Stimulated activated naive B cell treated with anti-CD40 and anti-IgM and Interleukin-4, amounts not matched to agents 10 μg/mL and 1 μg/mL and 100 μg/mL, for 72 hours (primary cell): ENCODE data around the gene DNAJC24.

Source experiments
- ATAC-seq, 2 donors: fragments of 150-1000 bp; cut with Tn5 transposase; replicated peaks; 2 replicates each; pipeline ENCODE4 v1.10.0; 2021; ENCODE audit warnings: moderate library complexity in 1 of 2
- DNase-seq: peaks from one replicate; pipeline ENCODE4 v3.0.0; 2021
- H3K27ac Mint-ChIP-seq: one replicate; pipeline ENCODE4 v1.8.0; 2022; ENCODE audit warnings: mild to moderate bottlenecking, mixed read lengths
- H3K27me3 Mint-ChIP-seq, 2 donors: one replicate each; pipeline ENCODE4 v1.8.0; 2022; ENCODE audit warnings: mixed read lengths in 2 of 2
- H3K36me3 Mint-ChIP-seq, 2 donors: one replicate each; pipeline ENCODE4 v1.8.0; 2022; ENCODE audit warnings: mixed read lengths in 2 of 2, mild to moderate bottlenecking in 1 of 2
- H3K4me1 Mint-ChIP-seq, 2 donors: one replicate each; pipeline ENCODE4 v1.8.0; 2022; ENCODE audit warnings: mixed read lengths in 2 of 2, mild to moderate bottlenecking in 1 of 2
- H3K4me3 Mint-ChIP-seq, 2 donors: one replicate each; pipeline ENCODE4 v1.8.0; 2022; ENCODE audit warnings: mild to moderate bottlenecking in 2 of 2, mixed read lengths in 2 of 2, moderate library complexity in 1 of 2
- H3K9me3 Mint-ChIP-seq, 2 donors: one replicate each; pipeline ENCODE4 v1.8.0; 2022; ENCODE audit warnings: mixed read lengths in 2 of 2, mild to moderate bottlenecking in 1 of 2

The DNAJC24 gene

GRCh38 chr11:31424652-31425051 lies 55.0 kb downstream of the DNAJC24 start:
- DNase-seq (no peak), ATAC-seq (no peak)
- Mint-ChIP-seq H3K27me3 (no peaks in the 10 kb centered on the region), H3K4me3 (no peak overlapping the region), H3K9me3 (no peaks in the 10 kb centered on the region), H3K36me3 (peaks cover 8 to 24% of the 10 kb centered on the region in 2 donors), H3K27ac (no peak overlapping the region), H3K4me1 (no peaks in the 10 kb centered on the region)

DNA sequence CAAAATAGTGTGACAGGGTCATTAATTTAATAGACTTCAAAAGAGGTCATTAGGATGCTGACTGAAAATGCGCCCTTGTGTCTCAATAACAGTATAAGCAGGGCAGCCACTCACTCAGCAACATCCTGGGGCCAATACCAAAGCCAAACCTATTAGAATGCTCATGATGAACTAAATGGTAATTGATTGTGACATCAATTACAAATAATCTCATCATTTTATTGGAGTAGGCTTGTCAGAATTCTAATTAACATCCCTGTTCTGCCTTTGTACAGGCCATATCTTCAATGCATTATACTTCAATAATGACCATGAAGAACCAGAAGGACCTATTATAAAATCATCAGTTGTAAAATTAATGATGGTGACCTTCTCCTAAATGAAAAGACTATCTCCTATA lies 64.2 kb downstream of the DNAJC24 start:
- ATAC-seq (no peak), DNase-seq (no peak)
- no peaks in the 10 kb centered on the region for H3K27me3 Mint-ChIP-seq
- peaks cover 5 to 9% of the 10 kb centered on the region in 2 donors for H3K36me3 Mint-ChIP-seq
- no peak overlapping the region for H3K4me3 Mint-ChIP-seq
- H3K4me1 Mint-ChIP-seq = no peaks in the 10 kb centered on the region
- H3K9me3 Mint-ChIP-seq = no peaks in the 10 kb centered on the region
- no peak overlapping the region for H3K27ac Mint-ChIP-seq

DNA sequence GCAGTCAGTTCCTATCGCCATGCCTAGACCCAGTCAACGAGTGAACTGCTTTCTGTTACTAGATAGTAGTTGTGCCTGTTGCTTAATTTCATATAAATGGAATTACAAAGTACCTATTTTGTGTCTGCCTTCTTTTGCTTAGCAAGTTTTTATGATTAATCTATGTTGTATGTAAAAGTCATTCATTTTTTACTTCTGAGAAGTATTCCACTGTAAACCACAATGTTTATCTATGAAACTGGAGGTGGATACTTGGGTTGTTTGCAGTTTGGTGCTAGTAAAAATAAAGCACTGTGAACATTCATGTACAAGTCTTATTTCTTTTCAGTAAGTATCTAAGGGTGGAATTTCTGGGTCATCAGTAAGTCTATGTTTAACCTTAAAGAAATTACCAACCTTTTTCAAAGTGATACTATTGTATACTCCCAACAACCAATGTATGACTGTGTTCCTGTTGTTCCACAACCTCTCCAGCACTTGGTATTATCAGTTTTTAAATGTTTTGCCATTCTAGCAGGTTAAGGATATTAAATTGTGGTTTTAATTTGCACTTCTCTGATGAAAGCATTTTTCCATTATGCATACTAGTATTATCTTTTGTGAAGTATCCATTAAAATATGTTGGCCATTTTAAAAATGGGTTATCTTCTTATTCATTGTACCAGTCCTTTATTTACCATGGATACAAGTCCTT lies 68.2 kb downstream of the DNAJC24 start:
- Mint-ChIP-seq H3K4me3 (no peak overlapping the region), H3K27me3 (no peaks in the 10 kb centered on the region), H3K4me1 (no peaks in the 10 kb centered on the region), H3K27ac (no peak overlapping the region), H3K36me3 (no peaks in the 10 kb centered on the region), H3K9me3 (no peaks in the 10 kb centered on the region)
- DNase-seq (no peak), ATAC-seq (no peak)

DNA sequence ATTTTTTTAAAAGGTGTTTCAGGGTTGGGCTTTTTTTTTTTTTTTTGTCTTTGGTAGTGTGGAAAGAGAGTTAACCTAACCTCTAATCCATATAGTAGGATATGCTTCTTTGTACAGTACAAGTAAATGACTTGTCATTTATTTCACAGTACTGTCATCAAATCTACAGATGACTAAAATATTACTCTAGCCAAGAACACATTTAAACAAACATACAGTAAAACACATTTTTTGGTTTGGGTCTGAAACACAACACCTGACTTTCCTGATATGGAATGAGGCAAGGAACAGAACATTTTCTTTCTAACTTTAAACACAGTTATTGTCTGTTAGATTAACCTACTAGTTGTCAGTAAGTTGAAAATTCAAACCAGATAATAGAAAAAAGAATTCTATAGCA lies 71.6 kb downstream of the DNAJC24 start:
- H3K27ac Mint-ChIP-seq = no peak overlapping the region
- no peak for DNase-seq
- no peak overlapping the region for H3K4me3 Mint-ChIP-seq
- H3K27me3 Mint-ChIP-seq = no peaks in the 10 kb centered on the region
- peaks cover 2 to 4% of the 10 kb centered on the region in 2 donors for H3K36me3 Mint-ChIP-seq
- no peaks in the 10 kb centered on the region for H3K4me1 Mint-ChIP-seq
- no peak for ATAC-seq
- no peaks in the 10 kb centered on the region for H3K9me3 Mint-ChIP-seq

- no peaks in the 10 kb centered on the region for H3K27me3 Mint-ChIP-seq
- peaks cover 4 to 9% of the 10 kb centered on the region in 2 donors for H3K36me3 Mint-ChIP-seq
- no peaks in the 10 kb centered on the region for H3K4me1 Mint-ChIP-seq
- DNase-seq = no peak
- H3K9me3 Mint-ChIP-seq = no peaks in the 10 kb centered on the region
- ATAC-seq = no peak
- no peak overlapping the region for H3K4me3 Mint-ChIP-seq
- no peak overlapping the region for H3K27ac Mint-ChIP-seq
These were observed 72.4 kb downstream of the DNAJC24 start for GRCh38 chr11:31442086-31442485.

DNA sequence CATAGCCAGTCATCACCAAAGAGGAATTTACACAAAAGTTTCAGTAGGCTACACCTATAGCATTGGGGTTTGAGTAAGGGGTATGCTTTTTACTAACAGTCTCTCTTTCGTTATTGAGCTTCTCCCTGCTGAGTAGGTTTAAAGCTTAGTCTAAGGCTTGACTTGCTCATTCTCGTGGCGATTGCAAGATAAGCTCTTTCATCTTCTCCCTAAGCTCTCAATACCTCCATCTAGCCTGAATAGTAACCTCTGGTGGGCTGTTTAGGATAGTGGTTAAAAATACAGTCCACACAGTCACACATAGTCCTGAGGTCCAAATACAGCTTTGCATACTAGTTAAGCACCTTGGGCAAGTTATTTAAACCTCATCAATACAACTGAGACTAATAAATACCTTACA lies 74.1 kb downstream of the DNAJC24 start:
- H3K4me1 Mint-ChIP-seq = no peaks in the 10 kb centered on the region
- no peak overlapping the region for H3K4me3 Mint-ChIP-seq
- H3K27ac Mint-ChIP-seq = no peak overlapping the region
- no peaks in the 10 kb centered on the region for H3K27me3 Mint-ChIP-seq
- peaks cover 8 to 16% of the 10 kb centered on the region in 2 donors for H3K36me3 Mint-ChIP-seq
- ATAC-seq = no peak
- no peaks in the 10 kb centered on the region for H3K9me3 Mint-ChIP-seq
- DNase-seq = no peak

DNA sequence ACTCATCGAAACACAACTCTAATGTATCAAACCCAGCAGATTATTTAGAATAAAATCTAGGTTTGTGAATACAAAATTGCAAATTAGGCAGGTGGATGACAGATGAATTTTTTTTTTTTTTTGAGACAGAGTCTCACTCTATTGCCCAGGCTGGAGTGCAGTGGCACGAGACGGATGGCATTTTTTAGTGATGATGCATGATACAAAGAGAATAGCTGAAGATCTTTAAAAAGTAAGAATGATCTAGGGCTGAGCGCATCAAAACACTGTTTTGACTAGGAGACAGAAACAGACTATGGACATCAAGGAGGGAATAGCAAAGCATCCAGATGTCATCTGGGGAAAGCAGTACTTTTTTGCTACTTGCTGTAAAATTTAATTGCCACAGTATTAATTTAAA lies 76.0 kb downstream of the DNAJC24 start:
- Mint-ChIP-seq H3K4me1 (no peaks in the 10 kb centered on the region), H3K36me3 (peaks cover 8 to 16% of the 10 kb centered on the region in 2 donors), H3K9me3 (no peaks in the 10 kb centered on the region), H3K27ac (no peak overlapping the region), H3K4me3 (no peak overlapping the region), H3K27me3 (no peaks in the 10 kb centered on the region)
- DNase-seq = no peak
- ATAC-seq = no peak

DNA sequence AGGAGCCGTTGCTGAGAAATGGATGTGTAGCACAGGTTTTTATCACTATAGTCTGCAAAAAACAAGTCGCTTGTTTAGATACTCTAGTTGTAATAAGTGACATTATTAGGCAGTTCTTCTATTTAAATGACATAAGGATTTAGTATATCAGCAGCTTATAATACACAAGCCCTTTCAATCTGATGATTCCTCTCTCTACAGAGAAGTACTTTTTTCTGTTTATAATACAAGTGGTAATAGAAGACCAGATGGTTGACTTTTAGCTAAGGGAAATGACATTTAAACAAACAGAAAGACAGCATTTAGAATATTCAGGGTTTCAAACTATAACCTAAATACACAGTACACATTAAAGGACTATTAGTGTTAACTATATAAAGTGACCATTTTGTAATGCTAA lies 79.4 kb downstream of the DNAJC24 start:
- H3K4me3 Mint-ChIP-seq = no peak overlapping the region
- no peak for DNase-seq
- H3K27ac Mint-ChIP-seq = no peak overlapping the region
- H3K27me3 Mint-ChIP-seq = no peaks in the 10 kb centered on the region
- H3K9me3 Mint-ChIP-seq = no peaks in the 10 kb centered on the region
- no peak for ATAC-seq
- peaks cover 16 to 38% of the 10 kb centered on the region in 2 donors for H3K36me3 Mint-ChIP-seq
- no peaks in the 10 kb centered on the region for H3K4me1 Mint-ChIP-seq

- H3K36me3 Mint-ChIP-seq = peaks cover 19 to 41% of the 10 kb centered on the region in 2 donors
- H3K4me1 Mint-ChIP-seq = no peaks in the 10 kb centered on the region
- H3K27ac Mint-ChIP-seq = no peak overlapping the region
- DNase-seq (no peak), ATAC-seq (no peak)
- no peaks in the 10 kb centered on the region for H3K9me3 Mint-ChIP-seq
- no peaks in the 10 kb centered on the region for H3K27me3 Mint-ChIP-seq
- no peak overlapping the region for H3K4me3 Mint-ChIP-seq
These were observed 81.2 kb downstream of the DNAJC24 start for GRCh38 chr11:31450841-31451240.

DNA sequence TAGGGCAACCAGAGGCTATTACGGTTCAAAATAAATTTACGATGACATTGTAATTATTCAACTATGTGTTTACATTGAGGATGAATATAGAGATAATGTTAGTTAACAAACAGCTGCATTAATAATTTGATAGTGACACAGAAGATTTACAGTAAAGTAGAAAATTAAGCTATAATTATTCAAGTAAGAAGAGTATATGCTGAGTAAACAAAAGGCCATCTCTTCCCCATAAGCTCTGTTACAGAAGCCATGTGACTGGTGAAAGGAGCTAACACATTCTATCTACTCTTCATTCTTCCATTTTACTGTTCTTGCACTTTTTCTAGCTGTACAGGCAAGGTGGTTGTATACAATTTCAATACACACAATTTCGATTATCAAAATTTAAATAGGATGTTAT lies 85.5 kb downstream of the DNAJC24 start:
- Mint-ChIP-seq H3K4me1 (no peaks in the 10 kb centered on the region), H3K9me3 (no peaks in the 10 kb centered on the region), H3K27ac (no peak overlapping the region), H3K4me3 (no peak overlapping the region), H3K27me3 (no peaks in the 10 kb centered on the region), H3K36me3 (peaks cover 17 to 32% of the 10 kb centered on the region in 2 donors)
- no peak for ATAC-seq
- no peak for DNase-seq

- Mint-ChIP-seq H3K27me3 (no peaks in the 10 kb centered on the region), H3K27ac (no peak overlapping the region), H3K4me3 (no peak overlapping the region), H3K4me1 (peaks cover 3 to 7% of the 10 kb centered on the region in 2 donors), H3K9me3 (peaks cover 12 to 15% of the 10 kb centered on the region in 2 donors), H3K36me3 (peaks cover 29 to 44% of the 10 kb centered on the region in 2 donors)
- no peak for ATAC-seq
- no peak for DNase-seq
These were observed 94.8 kb downstream of the DNAJC24 start for GRCh38 chr11:31464436-31464835.

DNA sequence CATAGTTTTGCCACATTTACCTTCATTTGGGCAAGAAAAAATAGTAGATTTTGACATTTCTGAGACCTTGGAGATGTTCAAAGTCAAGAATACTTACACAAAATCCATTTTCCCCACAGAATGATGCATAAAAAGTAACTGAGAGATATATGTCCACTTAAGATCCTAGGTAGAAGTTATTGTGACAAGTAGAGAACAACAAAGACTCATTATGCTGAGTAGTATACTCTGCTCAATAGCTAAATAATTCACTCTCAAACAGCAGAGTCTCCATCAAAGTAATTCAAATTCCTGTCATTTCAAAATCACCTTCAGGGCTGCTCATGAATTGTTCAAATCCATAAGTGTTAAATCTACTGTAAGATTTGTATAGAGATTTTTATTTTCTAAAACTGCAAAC lies 104.4 kb downstream of the DNAJC24 start:
- DNase-seq = no peak
- no peaks in the 10 kb centered on the region for H3K27me3 Mint-ChIP-seq
- H3K9me3 Mint-ChIP-seq = peaks cover 0 to 4% of the 10 kb centered on the region in 2 donors
- H3K27ac Mint-ChIP-seq = no peak overlapping the region
- H3K4me1 Mint-ChIP-seq = peaks cover 0 to 5% of the 10 kb centered on the region in 2 donors
- peaks cover 11 to 16% of the 10 kb centered on the region in 2 donors for H3K36me3 Mint-ChIP-seq
- no peak for ATAC-seq
- no peak overlapping the region for H3K4me3 Mint-ChIP-seq

DNA sequence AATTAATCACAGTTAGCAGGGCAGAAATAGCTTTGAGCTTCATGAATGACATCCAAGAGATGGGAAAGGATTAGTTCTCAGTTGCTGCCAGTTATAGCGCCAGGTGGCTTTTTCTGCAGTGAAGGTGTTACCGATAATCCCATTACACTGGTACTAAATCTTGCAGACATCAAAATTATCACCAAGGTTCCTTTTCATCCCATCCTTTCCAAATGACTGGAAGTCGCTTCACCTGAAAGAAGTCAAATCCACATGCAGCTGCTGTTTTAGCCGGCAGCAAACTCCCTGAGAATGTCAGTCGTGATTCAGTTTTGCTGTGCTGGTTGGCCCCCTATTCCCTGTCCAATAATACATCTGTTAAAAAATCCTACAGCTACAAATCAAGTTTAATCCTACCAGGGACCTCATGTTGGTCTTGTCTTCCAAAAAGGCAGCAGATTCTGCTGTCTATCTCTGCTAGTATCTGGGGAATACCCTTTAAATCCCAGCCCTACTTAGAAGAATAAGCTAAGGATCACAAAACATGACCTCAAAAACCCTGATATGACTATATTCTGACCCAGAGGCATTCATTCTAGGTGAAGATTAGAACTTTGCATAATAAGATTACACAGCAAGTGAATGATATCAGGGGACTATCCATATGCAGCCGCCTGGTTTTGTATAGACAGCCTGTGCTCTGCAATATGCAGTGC lies 108.0 kb downstream of the DNAJC24 start:
- peaks cover 2 to 8% of the 10 kb centered on the region in 2 donors for H3K36me3 Mint-ChIP-seq
- H3K4me1 Mint-ChIP-seq = peaks cover 0 to 11% of the 10 kb centered on the region in 2 donors
- DNase-seq (no peak), ATAC-seq (no peak)
- H3K27me3 Mint-ChIP-seq = no peaks in the 10 kb centered on the region
- H3K27ac Mint-ChIP-seq = no peak overlapping the region
- no peaks in the 10 kb centered on the region for H3K9me3 Mint-ChIP-seq
- H3K4me3 Mint-ChIP-seq = no peak overlapping the region

GRCh38 chr11:31478223-31478590 lies 108.5 kb downstream of the DNAJC24 start:
- H3K9me3 Mint-ChIP-seq = no peaks in the 10 kb centered on the region
- H3K4me1 Mint-ChIP-seq = peaks cover 0 to 11% of the 10 kb centered on the region in 2 donors
- ATAC-seq = no peak
- no peak for DNase-seq
- no peak overlapping the region for H3K27ac Mint-ChIP-seq
- no peak overlapping the region for H3K4me3 Mint-ChIP-seq
- peaks cover 2 to 8% of the 10 kb centered on the region in 2 donors for H3K36me3 Mint-ChIP-seq
- H3K27me3 Mint-ChIP-seq = no peaks in the 10 kb centered on the region

DNA sequence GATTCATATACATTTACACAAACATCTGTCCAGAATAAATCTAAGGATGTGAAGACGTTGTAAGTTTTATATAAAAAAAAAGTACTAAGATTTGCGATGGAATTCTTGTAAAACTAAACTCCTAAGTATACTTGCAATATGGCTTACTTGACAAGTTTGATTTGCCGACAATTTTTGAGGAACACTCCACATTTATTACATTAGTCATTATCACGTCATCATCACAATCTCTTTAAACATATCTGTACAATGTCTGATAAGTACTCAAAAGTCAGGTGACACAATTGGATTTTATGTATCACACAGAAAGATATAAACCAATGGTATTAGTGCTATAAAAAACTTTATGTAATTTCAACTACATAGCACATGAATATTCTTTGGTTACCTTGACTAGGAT lies 109.4 kb downstream of the DNAJC24 start:
- H3K9me3 Mint-ChIP-seq = no peaks in the 10 kb centered on the region
- H3K27ac Mint-ChIP-seq = no peak overlapping the region
- peaks cover 2 to 8% of the 10 kb centered on the region in 2 donors for H3K36me3 Mint-ChIP-seq
- H3K4me1 Mint-ChIP-seq = peaks cover 0 to 11% of the 10 kb centered on the region in 2 donors
- no peak overlapping the region for H3K4me3 Mint-ChIP-seq
- DNase-seq = no peak
- ATAC-seq = no peak
- H3K27me3 Mint-ChIP-seq = no peaks in the 10 kb centered on the region
